ENCODE results near the gene ALKBH5. TPM values are rescaled to one million over a fixed set of nuclear protein-coding genes. Genes with fewer than 3 reads are reported as not detected.
A peak's percentile ranks its signal among the peaks of the same experiment; 100 is the strongest.

Gene ALKBH5
- total RNA-seq, 1 experiment from 2014 or later: 105 TPM

- peaks cover under 1% of the 10 kb centered on the region; the same call in 1 of the 2 replicates for H3K36me3 Mint-ChIP-seq
- DNase-seq (ENCODE audit: low spot score) (no peak), ATAC-seq (no peak)
- H3K27ac Mint-ChIP-seq: peak overlapping the region; percentile 82
- H3K9me3 Mint-ChIP-seq: no peaks in the 10 kb centered on the region
- ChIA-PET CTCF (no interaction called here), POLR2A (interaction anchor here (0.7 kb wide), 1 partner anchor 26 kb away, joined by 3 read pairs; no protein-coding TSS in a partner anchor)
- TF ChIP-seq CREB1 (CRISPR knock-in tag; IDR thresholded peaks at IDR 0.05) (no peak), NR1H2 (CRISPR knock-in tag; IDR thresholded peaks at IDR 0.05) (no peak), TCF7 (CRISPR knock-in tag; IDR thresholded peaks at IDR 0.05; ENCODE audit: low read depth) (no peak), CBFB (CRISPR knock-in tag; IDR thresholded peaks at IDR 0.05; ENCODE audit: low read depth) (no peak), MLX (CRISPR knock-in tag; IDR thresholded peaks at IDR 0.05) (no peak), TP53 (CRISPR knock-in tag; IDR thresholded peaks at IDR 0.05) (no peak), ZNF671 (CRISPR knock-in tag; IDR thresholded peaks at IDR 0.05) (no peak), MYBL2 (CRISPR knock-in tag; IDR thresholded peaks at IDR 0.05) (no peak), SOX15 (CRISPR knock-in tag; IDR thresholded peaks at IDR 0.05) (no peak)
- TF ChIP-seq, protein P1, sequence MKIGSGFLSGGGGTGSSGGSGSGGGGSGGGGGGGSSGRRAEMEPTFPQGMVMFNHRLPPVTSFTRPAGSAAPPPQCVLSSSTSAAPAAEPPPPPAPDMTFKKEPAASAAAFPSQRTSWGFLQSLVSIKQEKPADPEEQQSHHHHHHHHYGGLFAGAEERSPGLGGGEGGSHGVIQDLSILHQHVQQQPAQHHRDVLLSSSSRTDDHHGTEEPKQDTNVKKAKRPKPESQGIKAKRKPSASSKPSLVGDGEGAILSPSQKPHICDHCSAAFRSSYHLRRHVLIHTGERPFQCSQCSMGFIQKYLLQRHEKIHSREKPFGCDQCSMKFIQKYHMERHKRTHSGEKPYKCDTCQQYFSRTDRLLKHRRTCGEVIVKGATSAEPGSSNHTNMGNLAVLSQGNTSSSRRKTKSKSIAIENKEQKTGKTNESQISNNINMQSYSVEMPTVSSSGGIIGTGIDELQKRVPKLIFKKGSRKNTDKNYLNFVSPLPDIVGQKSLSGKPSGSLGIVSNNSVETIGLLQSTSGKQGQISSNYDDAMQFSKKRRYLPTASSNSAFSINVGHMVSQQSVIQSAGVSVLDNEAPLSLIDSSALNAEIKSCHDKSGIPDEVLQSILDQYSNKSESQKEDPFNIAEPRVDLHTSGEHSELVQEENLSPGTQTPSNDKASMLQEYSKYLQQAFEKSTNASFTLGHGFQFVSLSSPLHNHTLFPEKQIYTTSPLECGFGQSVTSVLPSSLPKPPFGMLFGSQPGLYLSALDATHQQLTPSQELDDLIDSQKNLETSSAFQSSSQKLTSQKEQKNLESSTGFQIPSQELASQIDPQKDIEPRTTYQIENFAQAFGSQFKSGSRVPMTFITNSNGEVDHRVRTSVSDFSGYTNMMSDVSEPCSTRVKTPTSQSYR (CRISPR knock-in tag; IDR thresholded peaks at IDR 0.05): no peak
- TF ChIP-seq, protein P2, sequence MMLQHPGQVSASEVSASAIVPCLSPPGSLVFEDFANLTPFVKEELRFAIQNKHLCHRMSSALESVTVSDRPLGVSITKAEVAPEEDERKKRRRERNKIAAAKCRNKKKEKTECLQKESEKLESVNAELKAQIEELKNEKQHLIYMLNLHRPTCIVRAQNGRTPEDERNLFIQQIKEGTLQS (CRISPR knock-in tag; conservative IDR thresholded peaks at IDR 0.05): no peak
- TF ChIP-seq, protein P3, sequence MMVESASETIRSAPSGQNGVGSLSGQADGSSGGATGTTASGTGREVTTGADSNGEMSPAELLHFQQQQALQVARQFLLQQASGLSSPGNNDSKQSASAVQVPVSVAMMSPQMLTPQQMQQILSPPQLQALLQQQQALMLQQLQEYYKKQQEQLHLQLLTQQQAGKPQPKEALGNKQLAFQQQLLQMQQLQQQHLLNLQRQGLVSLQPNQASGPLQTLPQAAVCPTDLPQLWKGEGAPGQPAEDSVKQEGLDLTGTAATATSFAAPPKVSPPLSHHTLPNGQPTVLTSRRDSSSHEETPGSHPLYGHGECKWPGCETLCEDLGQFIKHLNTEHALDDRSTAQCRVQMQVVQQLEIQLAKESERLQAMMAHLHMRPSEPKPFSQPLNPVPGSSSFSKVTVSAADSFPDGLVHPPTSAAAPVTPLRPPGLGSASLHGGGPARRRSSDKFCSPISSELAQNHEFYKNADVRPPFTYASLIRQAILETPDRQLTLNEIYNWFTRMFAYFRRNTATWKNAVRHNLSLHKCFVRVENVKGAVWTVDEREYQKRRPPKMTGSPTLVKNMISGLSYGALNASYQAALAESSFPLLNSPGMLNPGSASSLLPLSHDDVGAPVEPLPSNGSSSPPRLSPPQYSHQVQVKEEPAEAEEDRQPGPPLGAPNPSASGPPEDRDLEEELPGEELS (CRISPR knock-in tag; IDR thresholded peaks at IDR 0.05): no peak
- H3K4me1 Mint-ChIP-seq: peaks cover 12% of the 10 kb centered on the region
- H3K4me3 Mint-ChIP-seq: no peak overlapping the region
- no peaks in the 10 kb centered on the region for H3K27me3 Mint-ChIP-seq (ENCODE audit: low read depth)
Measured at GRCh38 chr17:18179804-18180203, 3.8 kb upstream of the ALKBH5 start.

DNA sequence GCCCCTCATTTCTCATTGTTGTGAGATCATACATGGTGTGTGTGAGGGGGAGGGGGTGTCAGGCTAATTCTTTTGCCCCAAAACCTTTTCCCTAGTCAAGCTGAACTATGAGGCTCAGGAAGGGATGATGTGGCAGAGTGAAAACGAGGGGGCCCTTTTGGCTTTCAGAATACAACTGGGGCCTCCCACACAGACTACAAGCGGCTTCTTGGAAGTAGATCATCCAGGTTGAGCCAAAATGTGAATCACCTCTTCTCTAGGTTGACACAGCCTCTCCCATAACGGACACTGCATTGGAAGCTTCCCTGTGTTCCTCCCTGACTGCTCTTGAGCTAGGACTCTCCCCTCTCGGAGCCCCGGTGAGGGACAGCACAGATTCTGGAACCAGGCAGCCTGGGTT, 2.3 kb upstream of the ALKBH5 start:
- Mint-ChIP-seq H3K4me3 (no peak overlapping the region), H3K27me3 (ENCODE audit: low read depth) (no peaks in the 10 kb centered on the region), H3K9me3 (no peaks in the 10 kb centered on the region), H3K27ac (peak overlapping the region; percentile 57; the same call in 1 of the 2 replicates), H3K4me1 (peaks cover 24% of the 10 kb centered on the region), H3K36me3 (peaks cover 12% of the 10 kb centered on the region)
- ChIA-PET POLR2A (interaction anchor here (0.9 kb wide), 1 partner anchor 11 kb away, joined by 4 read pairs; no protein-coding TSS in a partner anchor), CTCF (interaction anchor here (1.1 kb wide), 1 partner anchor 38 kb away, joined by 4 read pairs; no protein-coding TSS in a partner anchor)
- no peak for DNase-seq (ENCODE audit: low spot score)
- ATAC-seq: no peak
- TF ChIP-seq, protein P4, sequence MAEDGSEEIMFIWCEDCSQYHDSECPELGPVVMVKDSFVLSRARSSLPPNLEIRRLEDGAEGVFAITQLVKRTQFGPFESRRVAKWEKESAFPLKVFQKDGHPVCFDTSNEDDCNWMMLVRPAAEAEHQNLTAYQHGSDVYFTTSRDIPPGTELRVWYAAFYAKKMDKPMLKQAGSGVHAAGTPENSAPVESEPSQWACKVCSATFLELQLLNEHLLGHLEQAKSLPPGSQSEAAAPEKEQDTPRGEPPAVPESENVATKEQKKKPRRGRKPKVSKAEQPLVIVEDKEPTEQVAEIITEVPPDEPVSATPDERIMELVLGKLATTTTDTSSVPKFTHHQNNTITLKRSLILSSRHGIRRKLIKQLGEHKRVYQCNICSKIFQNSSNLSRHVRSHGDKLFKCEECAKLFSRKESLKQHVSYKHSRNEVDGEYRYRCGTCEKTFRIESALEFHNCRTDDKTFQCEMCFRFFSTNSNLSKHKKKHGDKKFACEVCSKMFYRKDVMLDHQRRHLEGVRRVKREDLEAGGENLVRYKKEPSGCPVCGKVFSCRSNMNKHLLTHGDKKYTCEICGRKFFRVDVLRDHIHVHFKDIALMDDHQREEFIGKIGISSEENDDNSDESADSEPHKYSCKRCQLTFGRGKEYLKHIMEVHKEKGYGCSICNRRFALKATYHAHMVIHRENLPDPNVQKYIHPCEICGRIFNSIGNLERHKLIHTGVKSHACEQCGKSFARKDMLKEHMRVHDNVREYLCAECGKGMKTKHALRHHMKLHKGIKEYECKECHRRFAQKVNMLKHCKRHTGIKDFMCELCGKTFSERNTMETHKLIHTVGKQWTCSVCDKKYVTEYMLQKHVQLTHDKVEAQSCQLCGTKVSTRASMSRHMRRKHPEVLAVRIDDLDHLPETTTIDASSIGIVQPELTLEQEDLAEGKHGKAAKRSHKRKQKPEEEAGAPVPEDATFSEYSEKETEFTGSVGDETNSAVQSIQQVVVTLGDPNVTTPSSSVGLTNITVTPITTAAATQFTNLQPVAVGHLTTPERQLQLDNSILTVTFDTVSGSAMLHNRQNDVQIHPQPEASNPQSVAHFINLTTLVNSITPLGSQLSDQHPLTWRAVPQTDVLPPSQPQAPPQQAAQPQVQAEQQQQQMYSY (CRISPR knock-in tag; IDR thresholded peaks at IDR 0.05): no peak
- no peak for TF ChIP-seq KAT7 (CRISPR knock-in tag; IDR thresholded peaks at IDR 0.05; ENCODE audit: borderline replicate concordance)
- TF ChIP-seq E2F5 (CRISPR knock-in tag; IDR thresholded peaks at IDR 0.05): no peak
- TF ChIP-seq, protein P5, sequence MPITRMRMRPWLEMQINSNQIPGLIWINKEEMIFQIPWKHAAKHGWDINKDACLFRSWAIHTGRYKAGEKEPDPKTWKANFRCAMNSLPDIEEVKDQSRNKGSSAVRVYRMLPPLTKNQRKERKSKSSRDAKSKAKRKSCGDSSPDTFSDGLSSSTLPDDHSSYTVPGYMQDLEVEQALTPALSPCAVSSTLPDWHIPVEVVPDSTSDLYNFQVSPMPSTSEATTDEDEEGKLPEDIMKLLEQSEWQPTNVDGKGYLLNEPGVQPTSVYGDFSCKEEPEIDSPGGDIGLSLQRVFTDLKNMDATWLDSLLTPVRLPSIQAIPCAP (CRISPR knock-in tag; IDR thresholded peaks at IDR 0.05): no peak
- TF ChIP-seq, protein P6, sequence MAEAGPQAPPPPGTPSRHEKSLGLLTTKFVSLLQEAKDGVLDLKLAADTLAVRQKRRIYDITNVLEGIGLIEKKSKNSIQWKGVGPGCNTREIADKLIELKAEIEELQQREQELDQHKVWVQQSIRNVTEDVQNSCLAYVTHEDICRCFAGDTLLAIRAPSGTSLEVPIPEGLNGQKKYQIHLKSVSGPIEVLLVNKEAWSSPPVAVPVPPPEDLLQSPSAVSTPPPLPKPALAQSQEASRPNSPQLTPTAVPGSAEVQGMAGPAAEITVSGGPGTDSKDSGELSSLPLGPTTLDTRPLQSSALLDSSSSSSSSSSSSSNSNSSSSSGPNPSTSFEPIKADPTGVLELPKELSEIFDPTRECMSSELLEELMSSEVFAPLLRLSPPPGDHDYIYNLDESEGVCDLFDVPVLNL (CRISPR knock-in tag; IDR thresholded peaks at IDR 0.05; ENCODE audit: borderline replicate concordance, low read depth): no peak
- TF ChIP-seq STAT6 (CRISPR knock-in tag; conservative IDR thresholded peaks at IDR 0.05; ENCODE audit: low read depth): no peak
- no peak for TF ChIP-seq NR2C2 (CRISPR knock-in tag; IDR thresholded peaks at IDR 0.05)
- no peak for TF ChIP-seq CREB1 (CRISPR knock-in tag; IDR thresholded peaks at IDR 0.05)

All from WTC11 (cell line).